Ovary (tissue), 3 donors: ENCODE measurements around the gene KIZ.

Experiments
- EP300 ChIP-seq: sonication (generic); formaldehyde crosslinking; IDR thresholded peaks from one replicate; pipeline ENCODE4 v1.6.1; 2017; ENCODE audit warnings: antibody characterized with exemption
- POLR2A ChIP-seq: fragments of 450-650 bp; IDR thresholded peaks from one replicate; pipeline ENCODE4 v1.6.1; 2017; ENCODE audit warnings: antibody characterized with exemption, mild to moderate bottlenecking, moderate library complexity
- TF ChIP-seq, protein P1 (sequence below), 3 donors: fragments of 450-650 bp in 2 of 3; fragments of 200-600 bp in 1 of 3; IDR thresholded peaks; one replicate each; pipeline versions ENCODE4 v1.5.1 to v1.8.0; 2016 to 2022; ENCODE audit warnings: antibody characterized with exemption in 3 of 3, mild to moderate bottlenecking in 1 of 3
- donor health status: DM: no; HTN: no; CAD: no.

GRCh38 chr20:21180248-21180647 is 54.4 kb downstream of the KIZ start:
- TF ChIP-seq, protein P1, sequence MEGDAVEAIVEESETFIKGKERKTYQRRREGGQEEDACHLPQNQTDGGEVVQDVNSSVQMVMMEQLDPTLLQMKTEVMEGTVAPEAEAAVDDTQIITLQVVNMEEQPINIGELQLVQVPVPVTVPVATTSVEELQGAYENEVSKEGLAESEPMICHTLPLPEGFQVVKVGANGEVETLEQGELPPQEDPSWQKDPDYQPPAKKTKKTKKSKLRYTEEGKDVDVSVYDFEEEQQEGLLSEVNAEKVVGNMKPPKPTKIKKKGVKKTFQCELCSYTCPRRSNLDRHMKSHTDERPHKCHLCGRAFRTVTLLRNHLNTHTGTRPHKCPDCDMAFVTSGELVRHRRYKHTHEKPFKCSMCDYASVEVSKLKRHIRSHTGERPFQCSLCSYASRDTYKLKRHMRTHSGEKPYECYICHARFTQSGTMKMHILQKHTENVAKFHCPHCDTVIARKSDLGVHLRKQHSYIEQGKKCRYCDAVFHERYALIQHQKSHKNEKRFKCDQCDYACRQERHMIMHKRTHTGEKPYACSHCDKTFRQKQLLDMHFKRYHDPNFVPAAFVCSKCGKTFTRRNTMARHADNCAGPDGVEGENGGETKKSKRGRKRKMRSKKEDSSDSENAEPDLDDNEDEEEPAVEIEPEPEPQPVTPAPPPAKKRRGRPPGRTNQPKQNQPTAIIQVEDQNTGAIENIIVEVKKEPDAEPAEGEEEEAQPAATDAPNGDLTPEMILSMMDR (IDR thresholded peaks at IDR 0.05) = no peak
- TF ChIP-seq POLR2A = no peak
- TF ChIP-seq EP300 = no peak
